K562 (cell line): ENCODE data around the gene CD46. TPM values are rescaled to one million over a fixed set of nuclear protein-coding genes. Genes with fewer than 3 reads are reported as not detected.

Experiments
- ARID1B ChIP-seq: fragments of 450-650 bp; IDR thresholded peaks from 2 replicates; pipeline ENCODE4 v1.6.1; 2016; ENCODE audit warnings: antibody characterized with exemption, mild to moderate bottlenecking, inconsistent platforms
- BACH1 ChIP-seq: fragments of 200-800 bp; sonication (Bioruptor generic); IDR thresholded peaks from 2 replicates; pipeline ENCODE4 v1.6.1; 2016; ENCODE audit warnings: missing genetic modification characterization, missing compliant biosample characterization
- BMI1 ChIP-seq: fragments of 150-350 bp; IDR thresholded peaks from 2 replicates; pipeline ENCODE4 v1.6.1; 2014; ENCODE audit warnings: low read length
- ETV5 ChIP-seq: sonication (generic); formaldehyde crosslinking; IDR thresholded peaks from 2 replicates; pipeline ENCODE4 v1.4.0; 2020; ENCODE audit warnings: low read depth, mild to moderate bottlenecking, missing genetic modification reagents
- FOXP1 ChIP-seq: sonication (generic); formaldehyde crosslinking; IDR thresholded peaks from 2 replicates; pipeline ENCODE4 v1.8.0; 2022; ENCODE audit warnings: mild to moderate bottlenecking, missing genetic modification reagents
- KLF16 ChIP-seq: IDR thresholded peaks from 2 replicates; pipeline ENCODE4 v1.6.1; 2016; ENCODE audit warnings: antibody characterized with exemption
- MTF1 ChIP-seq: fragments of 250-450 bp; sonication (Bioruptor Pico); IDR thresholded peaks from 2 replicates; pipeline ENCODE4 v1.9.0; 2021; ENCODE audit warnings: moderate library complexity, mild to moderate bottlenecking, inconsistent platforms, borderline replicate concordance
- NELFE ChIP-seq: IDR thresholded peaks from 2 replicates; pipeline ENCODE4 v1.6.1; 2011; ENCODE audit warnings: mild to moderate bottlenecking; ENCODE audit not compliant: insufficient read depth, insufficient read length
- RNF219 ChIP-seq: fragments of 250-450 bp; sonication (Bioruptor Pico); IDR thresholded peaks from 2 replicates; pipeline ENCODE4 v1.5.0; 2022; ENCODE audit warnings: mild to moderate bottlenecking
- SMAD4 ChIP-seq: fragments of 250-450 bp; sonication (Bioruptor Pico); conservative IDR thresholded peaks from 2 replicates; pipeline ENCODE4 v1.8.0; 2021; ENCODE audit warnings: inconsistent platforms, mild to moderate bottlenecking, moderate library complexity
- SMARCA4 ChIP-seq: fragments of 450-650 bp; IDR thresholded peaks from 2 replicates; pipeline ENCODE4 v1.6.1; 2016
- TSC22D4 ChIP-seq: fragments of 450-650 bp; IDR thresholded peaks from 2 replicates; pipeline ENCODE4 v1.6.1; 2016; ENCODE audit warnings: missing genetic modification characterization, missing biosample characterization, control low read depth
- U2AF1 ChIP-seq: fragments of 200-400 bp; formaldehyde crosslinking; optimal IDR thresholded peaks from 2 replicates; pipeline ENCODE3; 2017; ENCODE audit warnings: mild to moderate bottlenecking, low read depth, low read length, moderate library complexity
- ZBED1 ChIP-seq: IDR thresholded peaks from 2 replicates; pipeline ENCODE4 v1.6.1; 2014
- ZC3H4 ChIP-seq: sonication (generic); formaldehyde crosslinking; IDR thresholded peaks from 2 replicates; pipeline ENCODE4 v1.9.0; 2021; ENCODE audit warnings: missing genetic modification reagents, borderline replicate concordance
- ZC3H8 ChIP-seq: fragments of 450-650 bp; IDR thresholded peaks from 2 replicates; pipeline ENCODE4 v1.6.1; 2017
- ZNF24 ChIP-seq: fragments of 450-650 bp; IDR thresholded peaks from 2 replicates; pipeline ENCODE4 v1.6.1; 2016
- ZNF507 ChIP-seq: conservative IDR thresholded peaks from 2 replicates; pipeline ENCODE4 v1.6.1; 2017; ENCODE audit warnings: missing genetic modification characterization, missing compliant biosample characterization
- ZNF583 ChIP-seq: fragments of 250-450 bp; sonication (Bioruptor Pico); IDR thresholded peaks from 2 replicates; pipeline ENCODE4 v1.4.0; 2020
- ZNF830 ChIP-seq: fragments of 250-450 bp; sonication (Bioruptor Pico); IDR thresholded peaks from 2 replicates; pipeline ENCODE4 v1.5.0; 2021; ENCODE audit warnings: mild to moderate bottlenecking
- polyA plus RNA-seq, 8 experiments: library from polyadenylated mRNA; depleted of rRNA in 4 of 8; stranded (reverse) in 5 of 8; unstranded in 3 of 8; fragments of >200 nt; fragmentation: Nextera tagmentation in 2 of 8; fragmentation: Illumina TruSeq in 1 of 8; extraction: Ambion mirVana in 2 of 8; extraction: Trizol in 1 of 8; gene quantifications; 2 replicates each; pipeline versions ENCODE4 v1.2.1 to v1.2.3, GENCODE V29; 2011 to 2014; ENCODE audit warnings: inconsistent platforms in 1 of 8, missing spikeins in 1 of 8
- total RNA-seq, 7 experiments: library from RNA; depleted of rRNA in 6 of 7; stranded (reverse); fragments of >200 nt in 6 of 7; fragmentation: Illumina TruSeq in 2 of 7; extraction: Trizol in 2 of 7; gene quantifications; 2 replicates each; pipeline versions ENCODE4 v1.2.1 to v1.2.3, GENCODE V29; 2011 to 2021; ENCODE audit warnings: low replicate concordance in 1 of 7
- TF ChIP-seq, protein P1 (sequence below): fragments of 450-650 bp; IDR thresholded peaks from 2 replicates; pipeline ENCODE4 v1.6.1; 2016; ENCODE audit warnings: missing biosample characterization, missing genetic modification characterization
- TF ChIP-seq, protein P2 (sequence below): fragments of 450-650 bp; IDR thresholded peaks from 2 replicates; pipeline ENCODE4 v1.7.0; 2016; ENCODE audit warnings: borderline replicate concordance
- TF ChIP-seq, protein P3 (sequence below): fragments of 200-800 bp; sonication (Bioruptor generic); IDR thresholded peaks from 2 replicates; pipeline ENCODE4 v1.6.1; 2017; ENCODE audit warnings: missing genetic modification characterization, missing compliant biosample characterization

CD46 gene
- total and polyA plus RNA-seq, 9 of the 15 experiments (the other 6 are each of a cell fraction or from before 2014, with no cell fraction given) = 87.9 to 374 (median 156) TPM

- TF ChIP-seq ARID1B = peak; percentile 31; the same call in 1 of the 2 replicates
- peak; percentile 93 for TF ChIP-seq ZNF583 (CRISPR knock-in tag)
- TF ChIP-seq RNF219 (CRISPR knock-in tag) = no peak
- peak; percentile 70 for TF ChIP-seq SMAD4 (CRISPR knock-in tag)
- no peak for TF ChIP-seq ZBED1
- TF ChIP-seq ZNF507 = no peak
- no peak for TF ChIP-seq ZNF24
- no peak for TF ChIP-seq ZC3H8
- TF ChIP-seq MTF1 = peak; percentile 77
- TF ChIP-seq ETV5 = no peak
- peak; percentile 82; the same call in 1 of the 2 replicates for TF ChIP-seq ZNF830
- TF ChIP-seq, protein P1, sequence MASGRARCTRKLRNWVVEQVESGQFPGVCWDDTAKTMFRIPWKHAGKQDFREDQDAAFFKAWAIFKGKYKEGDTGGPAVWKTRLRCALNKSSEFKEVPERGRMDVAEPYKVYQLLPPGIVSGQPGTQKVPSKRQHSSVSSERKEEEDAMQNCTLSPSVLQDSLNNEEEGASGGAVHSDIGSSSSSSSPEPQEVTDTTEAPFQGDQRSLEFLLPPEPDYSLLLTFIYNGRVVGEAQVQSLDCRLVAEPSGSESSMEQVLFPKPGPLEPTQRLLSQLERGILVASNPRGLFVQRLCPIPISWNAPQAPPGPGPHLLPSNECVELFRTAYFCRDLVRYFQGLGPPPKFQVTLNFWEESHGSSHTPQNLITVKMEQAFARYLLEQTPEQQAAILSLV (tag) = 0 out of 2 replicates have a peak, but pooled peaks have one; percentile 47
- no peak for TF ChIP-seq U2AF1
- TF ChIP-seq, protein P2, sequence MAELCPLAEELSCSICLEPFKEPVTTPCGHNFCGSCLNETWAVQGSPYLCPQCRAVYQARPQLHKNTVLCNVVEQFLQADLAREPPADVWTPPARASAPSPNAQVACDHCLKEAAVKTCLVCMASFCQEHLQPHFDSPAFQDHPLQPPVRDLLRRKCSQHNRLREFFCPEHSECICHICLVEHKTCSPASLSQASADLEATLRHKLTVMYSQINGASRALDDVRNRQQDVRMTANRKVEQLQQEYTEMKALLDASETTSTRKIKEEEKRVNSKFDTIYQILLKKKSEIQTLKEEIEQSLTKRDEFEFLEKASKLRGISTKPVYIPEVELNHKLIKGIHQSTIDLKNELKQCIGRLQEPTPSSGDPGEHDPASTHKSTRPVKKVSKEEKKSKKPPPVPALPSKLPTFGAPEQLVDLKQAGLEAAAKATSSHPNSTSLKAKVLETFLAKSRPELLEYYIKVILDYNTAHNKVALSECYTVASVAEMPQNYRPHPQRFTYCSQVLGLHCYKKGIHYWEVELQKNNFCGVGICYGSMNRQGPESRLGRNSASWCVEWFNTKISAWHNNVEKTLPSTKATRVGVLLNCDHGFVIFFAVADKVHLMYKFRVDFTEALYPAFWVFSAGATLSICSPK = no peak
- peak; percentile 40; the same call in 1 of the 2 replicates for TF ChIP-seq SMARCA4
- no peak for TF ChIP-seq BACH1 (tag)
- no peak for TF ChIP-seq FOXP1 (CRISPR knock-in tag)
- no peak for TF ChIP-seq KLF16
- TF ChIP-seq, protein P3, sequence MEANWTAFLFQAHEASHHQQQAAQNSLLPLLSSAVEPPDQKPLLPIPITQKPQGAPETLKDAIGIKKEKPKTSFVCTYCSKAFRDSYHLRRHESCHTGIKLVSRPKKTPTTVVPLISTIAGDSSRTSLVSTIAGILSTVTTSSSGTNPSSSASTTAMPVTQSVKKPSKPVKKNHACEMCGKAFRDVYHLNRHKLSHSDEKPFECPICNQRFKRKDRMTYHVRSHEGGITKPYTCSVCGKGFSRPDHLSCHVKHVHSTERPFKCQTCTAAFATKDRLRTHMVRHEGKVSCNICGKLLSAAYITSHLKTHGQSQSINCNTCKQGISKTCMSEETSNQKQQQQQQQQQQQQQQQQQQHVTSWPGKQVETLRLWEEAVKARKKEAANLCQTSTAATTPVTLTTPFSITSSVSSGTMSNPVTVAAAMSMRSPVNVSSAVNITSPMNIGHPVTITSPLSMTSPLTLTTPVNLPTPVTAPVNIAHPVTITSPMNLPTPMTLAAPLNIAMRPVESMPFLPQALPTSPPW = peak; percentile 90
- TF ChIP-seq TSC22D4 = no peak
- no peak for TF ChIP-seq NELFE
- no peak for TF ChIP-seq BMI1
- TF ChIP-seq ZC3H4 (CRISPR knock-in tag) = no peak
Measured at GRCh38 chr1:207817778-207818751, 66.2 kb downstream of the CD46 start (continued).
